Measurements from ENCODE around the gene IMPDH1.

DNA sequence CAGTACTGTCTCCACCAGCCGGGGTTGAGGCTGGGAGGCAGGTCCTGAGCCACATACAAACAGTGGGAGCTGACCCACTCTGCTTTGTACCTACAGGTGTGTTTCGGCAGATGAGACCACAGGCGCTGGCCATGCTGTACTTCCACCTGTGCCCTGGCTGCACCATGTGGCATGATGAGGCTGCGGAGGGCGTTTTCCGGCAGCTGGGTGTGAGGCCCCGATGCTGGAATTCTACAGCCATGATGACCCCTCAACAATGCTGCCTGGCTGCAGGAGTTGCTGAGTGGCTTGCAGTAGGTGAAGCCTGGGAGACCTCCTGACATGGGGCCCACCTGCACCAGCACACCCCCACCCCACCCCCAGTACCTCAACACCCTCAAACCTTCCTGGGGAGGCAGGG, 18.0 kb downstream of the IMPDH1 start:
- TF ChIP-seq, protein P1, sequence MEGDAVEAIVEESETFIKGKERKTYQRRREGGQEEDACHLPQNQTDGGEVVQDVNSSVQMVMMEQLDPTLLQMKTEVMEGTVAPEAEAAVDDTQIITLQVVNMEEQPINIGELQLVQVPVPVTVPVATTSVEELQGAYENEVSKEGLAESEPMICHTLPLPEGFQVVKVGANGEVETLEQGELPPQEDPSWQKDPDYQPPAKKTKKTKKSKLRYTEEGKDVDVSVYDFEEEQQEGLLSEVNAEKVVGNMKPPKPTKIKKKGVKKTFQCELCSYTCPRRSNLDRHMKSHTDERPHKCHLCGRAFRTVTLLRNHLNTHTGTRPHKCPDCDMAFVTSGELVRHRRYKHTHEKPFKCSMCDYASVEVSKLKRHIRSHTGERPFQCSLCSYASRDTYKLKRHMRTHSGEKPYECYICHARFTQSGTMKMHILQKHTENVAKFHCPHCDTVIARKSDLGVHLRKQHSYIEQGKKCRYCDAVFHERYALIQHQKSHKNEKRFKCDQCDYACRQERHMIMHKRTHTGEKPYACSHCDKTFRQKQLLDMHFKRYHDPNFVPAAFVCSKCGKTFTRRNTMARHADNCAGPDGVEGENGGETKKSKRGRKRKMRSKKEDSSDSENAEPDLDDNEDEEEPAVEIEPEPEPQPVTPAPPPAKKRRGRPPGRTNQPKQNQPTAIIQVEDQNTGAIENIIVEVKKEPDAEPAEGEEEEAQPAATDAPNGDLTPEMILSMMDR (IDR thresholded peaks at IDR 0.05) = no peak
- TF ChIP-seq POLR2A (IDR thresholded peaks at IDR 0.05) = no peak
